Heart left ventricle (tissue), 13 donors: ENCODE data around the gene CXXC5.

Experiments
- POLR2A ChIP-seq, 2 donors: fragments of 450-650 bp; IDR thresholded peaks; one replicate each; pipeline ENCODE4 v1.6.1; 2017; ENCODE audit warnings: antibody characterized with exemption in 2 of 2, mild to moderate bottlenecking in 2 of 2, moderate library complexity in 2 of 2
- TF ChIP-seq, protein P1 (sequence below), 12 donors: fragments of 200-600 bp; sonication (generic) in 4 of 12; IDR thresholded peaks; one replicate each; pipeline versions ENCODE4 v1.5.0 to v1.8.0; 2018 to 2022; ENCODE audit warnings: antibody characterized with exemption in 12 of 12, mild to moderate bottlenecking in 5 of 12
- donor health status: ischemic (EF 13 %, LVEDD 7.1; RV severe dilation, severe dysfunction).
- donor health status: DM: no; HTN: yes; CAD: no.
- donor health status: DM: no; HTN: no; CAD: no.
- donor health status: ischemic (EF 25% LVEDD 6.9; RV normal size, moderate dysfunction).
- donor health status: ischemic (EF 25% LVEDD 5.7; RV mildly dilated, moderate dysfunction).
- donor health status: ischemic (EF 35%, LVEDD 5.7; RV mildly dilated, moderate dysfunction).
- donor health status: nonischemic (EF 11% LVEDD 7.7; RV severe dilation, severe dysfunction).
- donor health status: DM: yes; HTN: yes; CAD: no.
- donor health status: PGD.
- donor health status: ischemic (EF 29% LVEDD 5.4; RV normal size, mild dysfunction).
- donor health status: nonischemic (EF 23%, LVEDD 6.1; RV moderate dilation, normal function).

DNA sequence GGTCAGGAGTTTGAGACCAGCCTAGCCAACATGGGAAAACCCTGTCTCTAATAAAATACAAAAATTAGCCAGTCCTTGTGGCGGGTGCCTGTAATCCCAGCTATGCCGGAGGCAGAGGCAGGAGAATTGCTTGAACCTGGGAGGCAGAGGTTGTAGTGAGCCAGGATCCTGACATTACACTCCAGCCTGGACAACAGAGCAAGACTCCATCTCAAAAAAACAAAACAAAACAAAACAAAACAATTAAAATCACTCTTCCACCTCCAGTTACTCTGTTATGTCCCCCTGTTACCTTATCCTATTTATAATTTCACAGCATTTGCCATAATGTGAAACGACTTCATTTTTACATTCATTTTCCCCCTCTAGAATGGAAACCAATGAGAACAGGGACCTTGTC is 54.4 kb downstream of the CXXC5 start:
- TF ChIP-seq, protein P1, sequence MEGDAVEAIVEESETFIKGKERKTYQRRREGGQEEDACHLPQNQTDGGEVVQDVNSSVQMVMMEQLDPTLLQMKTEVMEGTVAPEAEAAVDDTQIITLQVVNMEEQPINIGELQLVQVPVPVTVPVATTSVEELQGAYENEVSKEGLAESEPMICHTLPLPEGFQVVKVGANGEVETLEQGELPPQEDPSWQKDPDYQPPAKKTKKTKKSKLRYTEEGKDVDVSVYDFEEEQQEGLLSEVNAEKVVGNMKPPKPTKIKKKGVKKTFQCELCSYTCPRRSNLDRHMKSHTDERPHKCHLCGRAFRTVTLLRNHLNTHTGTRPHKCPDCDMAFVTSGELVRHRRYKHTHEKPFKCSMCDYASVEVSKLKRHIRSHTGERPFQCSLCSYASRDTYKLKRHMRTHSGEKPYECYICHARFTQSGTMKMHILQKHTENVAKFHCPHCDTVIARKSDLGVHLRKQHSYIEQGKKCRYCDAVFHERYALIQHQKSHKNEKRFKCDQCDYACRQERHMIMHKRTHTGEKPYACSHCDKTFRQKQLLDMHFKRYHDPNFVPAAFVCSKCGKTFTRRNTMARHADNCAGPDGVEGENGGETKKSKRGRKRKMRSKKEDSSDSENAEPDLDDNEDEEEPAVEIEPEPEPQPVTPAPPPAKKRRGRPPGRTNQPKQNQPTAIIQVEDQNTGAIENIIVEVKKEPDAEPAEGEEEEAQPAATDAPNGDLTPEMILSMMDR (IDR thresholded peaks at IDR 0.05) = no peak
- no peak for TF ChIP-seq POLR2A (IDR thresholded peaks at IDR 0.05)
